Putamen (tissue), 1 donor: ENCODE measurements around the gene GDPGP1.

Source experiments
- DNase-seq: peaks from one replicate; pipeline ENCODE4 v3.0.0-alpha.2; 2016; ENCODE audit warnings: low spot score

Gene GDPGP1

GRCh38 chr15:90203922-90204321 lies 30.1 kb upstream of the GDPGP1 start:
- no peak for DNase-seq

GRCh38 chr15:90205050-90205848 lies 28.8 kb upstream of the GDPGP1 start:
- no peak for DNase-seq

DNA sequence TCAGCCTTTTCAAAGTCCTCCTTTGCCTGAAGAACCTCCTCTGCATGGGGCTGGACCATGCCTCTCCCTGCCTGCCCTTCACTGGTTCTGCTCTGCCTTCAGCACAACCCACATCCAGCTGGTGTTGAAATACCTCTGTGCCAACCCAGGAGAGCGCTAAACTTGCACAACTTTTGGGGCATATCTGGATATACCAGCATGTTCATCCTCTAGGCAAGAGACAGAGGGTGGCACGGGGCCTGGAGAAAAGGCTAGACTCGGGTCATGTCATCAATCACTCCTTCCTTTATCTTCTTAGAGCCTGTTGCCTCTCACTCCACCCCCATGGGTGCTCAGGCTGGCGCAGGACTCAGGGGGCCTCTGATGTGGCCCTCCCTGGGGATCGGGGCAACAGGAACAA lies 28.1 kb upstream of the GDPGP1 start:
- DNase-seq = no peak

GRCh38 chr15:90207252-90207651 lies 26.8 kb upstream of the GDPGP1 start:
- no peak for DNase-seq

DNA sequence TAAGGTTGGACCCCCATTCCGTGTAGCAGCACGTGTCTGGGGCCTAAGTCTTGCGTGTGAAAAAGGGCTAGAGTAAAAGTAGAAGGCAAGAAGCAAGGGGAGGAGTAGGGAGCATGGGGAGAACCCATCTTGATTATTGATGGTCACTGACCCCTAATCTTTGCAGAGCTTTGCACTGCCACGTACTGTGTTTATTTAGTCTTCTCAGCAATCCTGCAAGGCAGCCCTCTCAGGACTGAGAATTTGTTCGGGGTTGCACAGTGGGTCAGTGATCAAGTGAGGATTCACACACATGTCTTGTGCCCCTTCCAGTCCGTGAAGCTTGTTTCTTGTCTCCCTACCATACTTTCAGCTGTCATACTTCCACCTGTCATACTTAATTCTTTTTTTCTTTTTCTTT lies 25.7 kb upstream of the GDPGP1 start:
- no peak for DNase-seq

DNA sequence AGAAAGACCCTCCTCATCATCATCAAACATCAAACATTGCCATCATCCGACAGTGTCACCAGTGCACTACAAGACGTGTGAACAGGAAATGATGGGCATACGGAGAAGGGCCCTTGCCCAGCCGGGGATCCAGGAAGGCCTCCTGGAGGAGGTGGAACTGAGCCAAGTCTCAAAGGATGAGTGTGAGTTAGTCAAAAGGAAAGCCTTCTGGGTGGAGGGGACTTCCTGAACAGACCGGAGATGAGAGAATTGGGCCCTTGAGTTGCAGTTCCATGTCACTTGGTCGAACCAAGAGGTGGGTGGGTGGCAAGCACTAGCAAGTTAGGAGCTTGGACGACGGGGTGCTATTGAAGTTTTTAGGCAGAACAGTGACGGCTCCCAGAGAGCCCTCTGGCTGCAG lies 24.4 kb upstream of the GDPGP1 start:
- no peak for DNase-seq

GRCh38 chr15:90210593-90210992 lies 23.4 kb upstream of the GDPGP1 start:
- no peak for DNase-seq

GRCh38 chr15:90211009-90211408 lies 23.0 kb upstream of the GDPGP1 start:
- no peak for DNase-seq

DNA sequence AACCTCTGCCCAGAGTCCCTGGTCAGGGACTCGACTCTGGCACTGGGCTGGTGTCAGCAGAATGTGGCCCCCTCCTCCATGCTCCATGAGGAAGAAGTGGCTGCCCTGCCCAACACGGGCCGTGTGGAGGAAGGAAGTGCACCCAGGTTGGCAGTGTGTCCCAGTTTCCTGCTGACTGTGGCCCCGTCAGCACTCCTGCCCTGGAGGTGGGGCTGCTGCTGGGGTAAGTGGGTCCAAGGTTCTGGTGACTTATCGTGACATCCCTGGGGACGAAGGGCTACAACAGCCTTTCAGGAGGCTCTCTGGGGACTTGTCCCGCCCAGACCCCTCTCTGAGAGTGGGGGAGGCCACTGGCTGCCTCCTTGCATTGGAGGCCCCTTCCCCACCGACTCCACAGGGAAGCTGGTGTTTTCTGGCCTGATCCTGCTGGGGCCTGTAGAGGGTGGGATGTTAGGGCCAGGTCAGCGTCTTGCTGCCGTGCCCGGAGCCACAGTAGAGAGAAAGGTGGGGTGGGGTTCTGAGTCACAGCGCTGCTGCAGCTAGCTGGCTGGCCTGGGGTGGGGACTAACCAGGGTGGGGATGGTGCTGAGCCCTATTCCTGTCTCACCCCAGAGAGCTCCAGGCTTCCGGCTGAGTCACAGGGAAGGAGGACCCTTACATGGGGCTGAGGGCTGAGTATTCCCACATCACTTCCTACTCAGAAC lies 22.4 kb upstream of the GDPGP1 start:
- DNase-seq = no peak

- no peak for DNase-seq
Observed at GRCh38 chr15:90212221-90213098, 21.5 kb upstream of the GDPGP1 start.

DNA sequence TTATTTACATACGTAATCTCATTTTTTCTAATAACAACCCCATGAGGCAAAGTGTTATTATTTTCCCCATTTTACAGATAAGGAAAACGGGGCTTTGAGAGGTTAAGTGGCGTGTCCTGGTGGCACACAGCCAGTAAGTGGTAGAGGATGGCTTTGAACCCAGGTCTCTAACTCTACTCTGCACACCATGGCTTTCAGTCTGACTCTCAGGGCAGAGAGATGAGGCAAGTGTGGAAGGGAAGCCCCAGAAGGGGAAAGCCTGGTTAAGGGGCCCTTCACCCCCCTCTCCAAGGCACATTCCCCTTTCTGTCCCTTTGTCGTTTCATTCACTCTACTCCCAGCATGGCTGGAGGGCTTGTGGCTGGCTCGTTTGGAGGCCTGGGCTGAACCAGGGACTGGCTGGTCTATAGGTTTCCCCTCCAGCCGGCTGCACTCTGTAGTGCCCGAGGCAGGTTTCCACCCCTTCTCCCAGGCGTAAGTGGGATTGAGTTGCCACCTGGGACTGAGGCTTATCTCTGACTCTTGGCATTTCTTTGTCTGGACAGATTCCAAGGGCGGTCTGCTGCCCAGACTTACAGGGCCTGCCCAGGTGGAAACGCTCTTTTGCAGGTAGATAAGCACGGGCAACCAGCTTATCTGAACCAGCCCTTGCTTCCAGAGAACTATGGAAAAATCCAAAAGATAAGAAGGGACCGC lies 20.7 kb upstream of the GDPGP1 start:
- no peak for DNase-seq

DNA sequence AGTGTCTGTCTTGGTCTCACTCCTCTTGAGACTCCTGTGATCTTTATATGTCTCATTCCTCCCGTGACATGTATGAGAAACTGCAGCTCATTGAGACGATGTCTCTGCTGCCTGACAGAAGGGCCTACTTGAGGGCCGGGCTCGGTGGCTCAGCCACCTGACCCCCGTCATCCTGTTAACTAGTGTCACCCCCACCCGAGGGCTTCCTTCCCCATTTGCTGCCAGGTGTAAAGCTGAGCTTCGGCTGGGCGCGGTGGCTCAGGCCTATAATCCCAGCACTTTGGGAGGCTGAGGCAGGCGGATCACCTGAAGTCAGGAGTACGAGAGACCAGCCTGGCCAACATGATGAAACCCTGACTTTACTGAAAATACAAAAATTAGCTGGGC lies 20.2 kb upstream of the GDPGP1 start:
- DNase-seq = no peak

- no peak for DNase-seq
Observed at GRCh38 chr15:90214553-90215196, 19.3 kb upstream of the GDPGP1 start.

- DNase-seq = no peak
Observed at GRCh38 chr15:90217671-90218394, 16.2 kb upstream of the GDPGP1 start.

- no peak for DNase-seq
Observed at GRCh38 chr15:90219421-90220141, 14.4 kb upstream of the GDPGP1 start.

DNA sequence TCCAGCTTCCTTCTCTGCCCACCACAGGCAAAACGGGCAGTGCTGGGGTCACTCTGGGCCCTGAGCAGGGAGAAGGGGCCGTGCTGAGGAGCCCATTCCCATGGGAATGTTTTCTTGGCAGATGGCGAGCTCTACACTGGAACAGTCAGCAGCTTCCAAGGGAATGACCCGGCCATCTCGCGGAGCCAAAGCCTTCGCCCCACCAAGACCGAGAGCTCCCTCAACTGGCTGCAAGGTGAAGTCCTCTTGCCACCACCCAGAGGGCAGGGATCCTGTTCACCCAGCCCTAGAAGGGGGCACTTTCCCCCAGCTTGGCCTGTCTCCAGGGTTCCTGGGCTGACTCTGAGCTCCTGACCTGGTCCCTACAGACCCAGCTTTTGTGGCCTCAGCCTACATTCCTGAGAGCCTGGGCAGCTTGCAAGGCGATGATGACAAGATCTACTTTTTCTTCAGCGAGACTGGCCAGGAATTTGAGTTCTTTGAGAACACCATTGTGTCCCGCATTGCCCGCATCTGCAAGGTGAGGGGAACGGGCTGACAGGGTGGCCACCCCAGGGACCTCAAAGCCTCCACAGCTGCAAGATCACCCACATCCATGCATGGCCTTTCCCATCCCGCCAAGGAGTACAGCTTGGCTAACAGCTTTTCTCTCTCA lies 12.6 kb upstream of the GDPGP1 start:
- peak; percentile 77 for DNase-seq

DNA sequence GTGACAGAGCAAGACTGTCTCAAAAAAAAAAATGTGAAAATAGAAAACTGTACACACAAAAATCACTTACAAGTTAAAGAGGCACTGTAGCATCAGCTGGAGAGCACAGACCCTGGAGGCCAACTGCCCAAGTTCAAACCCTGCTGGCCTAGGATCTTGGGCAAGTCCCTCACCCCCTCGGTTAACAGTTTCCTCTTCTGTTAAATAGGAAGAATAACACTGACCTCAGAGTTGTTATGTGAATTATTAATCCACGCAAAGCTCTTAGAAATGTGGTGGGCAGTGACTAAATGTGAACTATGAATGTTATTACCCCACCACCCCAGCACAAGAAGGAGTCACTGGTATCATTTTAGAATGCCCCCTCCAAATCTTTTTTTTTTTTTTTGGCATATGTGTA lies 11.5 kb upstream of the GDPGP1 start:
- DNase-seq = no peak

DNA sequence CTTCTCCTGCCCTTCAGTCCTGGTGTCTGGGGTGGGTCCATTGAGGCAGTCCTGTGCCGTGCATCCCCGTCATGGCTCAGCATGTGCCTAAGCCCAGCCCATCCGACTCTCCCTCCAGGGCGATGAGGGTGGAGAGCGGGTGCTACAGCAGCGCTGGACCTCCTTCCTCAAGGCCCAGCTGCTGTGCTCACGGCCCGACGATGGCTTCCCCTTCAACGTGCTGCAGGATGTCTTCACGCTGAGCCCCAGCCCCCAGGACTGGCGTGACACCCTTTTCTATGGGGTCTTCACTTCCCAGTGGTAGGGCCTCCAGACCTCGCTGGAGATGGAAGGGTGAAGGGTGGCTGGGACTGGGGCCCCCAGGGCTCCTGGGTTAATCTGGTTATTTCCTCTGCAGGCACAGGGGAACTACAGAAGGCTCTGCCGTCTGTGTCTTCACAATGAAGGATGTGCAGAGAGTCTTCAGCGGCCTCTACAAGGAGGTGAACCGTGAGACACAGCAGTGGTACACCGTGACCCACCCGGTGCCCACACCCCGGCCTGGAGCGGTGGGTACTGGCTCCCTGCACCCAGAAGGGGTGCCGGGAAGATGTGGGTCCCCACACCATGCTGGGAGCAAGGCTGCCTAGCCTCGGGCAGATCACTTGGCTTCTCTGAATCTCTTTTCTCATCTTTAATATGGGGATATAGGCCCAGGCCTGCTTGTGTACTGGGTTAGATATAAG lies 10.4 kb upstream of the GDPGP1 start:
- DNase-seq = no peak

GRCh38 chr15:90225047-90225446 lies 9.0 kb upstream of the GDPGP1 start:
- DNase-seq = no peak
